ENCODE results near the gene KLF9.

The KLF9 gene

GRCh38 chr9:70398145-70398556 lies 16.3 kb downstream of the KLF9 start:
- no peak overlapping the region for H3K4me3 ChIP-seq (ENCODE audit: low read depth, low read length)
- TF ChIP-seq, protein P1, sequence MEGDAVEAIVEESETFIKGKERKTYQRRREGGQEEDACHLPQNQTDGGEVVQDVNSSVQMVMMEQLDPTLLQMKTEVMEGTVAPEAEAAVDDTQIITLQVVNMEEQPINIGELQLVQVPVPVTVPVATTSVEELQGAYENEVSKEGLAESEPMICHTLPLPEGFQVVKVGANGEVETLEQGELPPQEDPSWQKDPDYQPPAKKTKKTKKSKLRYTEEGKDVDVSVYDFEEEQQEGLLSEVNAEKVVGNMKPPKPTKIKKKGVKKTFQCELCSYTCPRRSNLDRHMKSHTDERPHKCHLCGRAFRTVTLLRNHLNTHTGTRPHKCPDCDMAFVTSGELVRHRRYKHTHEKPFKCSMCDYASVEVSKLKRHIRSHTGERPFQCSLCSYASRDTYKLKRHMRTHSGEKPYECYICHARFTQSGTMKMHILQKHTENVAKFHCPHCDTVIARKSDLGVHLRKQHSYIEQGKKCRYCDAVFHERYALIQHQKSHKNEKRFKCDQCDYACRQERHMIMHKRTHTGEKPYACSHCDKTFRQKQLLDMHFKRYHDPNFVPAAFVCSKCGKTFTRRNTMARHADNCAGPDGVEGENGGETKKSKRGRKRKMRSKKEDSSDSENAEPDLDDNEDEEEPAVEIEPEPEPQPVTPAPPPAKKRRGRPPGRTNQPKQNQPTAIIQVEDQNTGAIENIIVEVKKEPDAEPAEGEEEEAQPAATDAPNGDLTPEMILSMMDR (IDR thresholded peaks at IDR 0.05; ENCODE audit: borderline replicate concordance, insufficient read depth, low read depth, low read length), result no peak

- TF ChIP-seq, protein P1 (IDR thresholded peaks at IDR 0.05; ENCODE audit: borderline replicate concordance, insufficient read depth, low read depth, low read length), result no peak
- no peak overlapping the region for H3K4me3 ChIP-seq (ENCODE audit: low read depth, low read length)
Measured at GRCh38 chr9:70395652-70396051, 18.8 kb downstream of the KLF9 start.

GRCh38 chr9:70392850-70393249 lies 21.6 kb downstream of the KLF9 start:
- no peak overlapping the region for H3K4me3 ChIP-seq (ENCODE audit: low read depth, low read length)
- TF ChIP-seq, protein P1 (IDR thresholded peaks at IDR 0.05; ENCODE audit: borderline replicate concordance, insufficient read depth, low read depth, low read length), result no peak

DNA sequence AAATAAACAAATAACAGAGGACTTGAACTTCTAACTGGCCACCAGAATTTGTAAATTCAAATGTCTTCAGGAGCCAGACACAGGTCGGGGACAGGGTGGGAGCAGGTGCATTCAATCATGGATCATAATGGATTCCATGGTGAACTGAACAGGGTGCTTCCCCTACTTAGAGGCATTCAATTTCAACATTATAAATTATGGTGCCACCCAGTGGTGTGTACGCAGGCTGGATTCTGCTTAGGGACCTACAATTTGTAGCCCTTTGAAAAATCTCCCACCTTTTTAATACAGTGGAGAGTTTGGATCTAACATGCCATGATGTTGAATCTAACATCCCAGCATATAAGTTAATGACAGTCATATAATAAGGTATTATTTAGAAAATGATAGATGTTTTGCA lies 22.3 kb downstream of the KLF9 start:
- no peak overlapping the region for H3K4me3 ChIP-seq (ENCODE audit: low read depth, low read length)
- TF ChIP-seq, protein P1 (IDR thresholded peaks at IDR 0.05; ENCODE audit: borderline replicate concordance, insufficient read depth, low read depth, low read length), result no peak

GRCh38 chr9:70390933-70391341 lies 23.5 kb downstream of the KLF9 start:
- TF ChIP-seq, protein P1 (IDR thresholded peaks at IDR 0.05; ENCODE audit: borderline replicate concordance, insufficient read depth, low read depth, low read length), result no peak
- H3K4me3 ChIP-seq (ENCODE audit: low read depth, low read length), result no peak overlapping the region

DNA sequence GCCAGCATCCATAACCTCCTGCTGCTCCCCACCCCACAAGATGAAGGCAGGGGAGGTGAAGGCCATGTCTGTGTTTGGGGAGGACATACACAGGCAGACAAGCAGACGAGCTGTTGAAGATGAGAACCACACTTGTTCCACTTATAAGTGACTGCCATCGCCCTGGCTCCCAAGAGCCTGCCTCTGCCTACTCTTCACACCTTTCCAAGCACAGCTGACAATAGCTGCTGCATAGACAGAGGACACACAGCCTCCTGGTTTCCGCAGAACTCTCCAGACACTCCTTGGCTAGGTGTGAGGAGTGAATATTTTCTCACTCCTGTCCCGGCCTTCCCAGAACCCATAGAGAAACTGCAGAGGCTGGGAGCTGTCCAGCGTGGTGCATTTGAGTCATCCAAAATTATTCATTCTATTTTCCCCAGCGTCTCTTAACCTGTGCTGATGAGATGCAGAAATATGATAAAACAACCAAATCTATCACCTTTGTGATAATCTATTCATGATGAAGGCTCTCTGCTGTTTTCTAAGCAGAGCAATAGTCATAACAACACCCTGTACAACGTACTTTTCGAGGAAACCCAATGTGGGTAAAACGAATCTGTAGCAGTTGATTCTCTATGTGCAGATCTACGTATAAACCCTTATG lies 24.7 kb downstream of the KLF9 start:
- TF ChIP-seq, protein P1 (IDR thresholded peaks at IDR 0.05; ENCODE audit: borderline replicate concordance, insufficient read depth, low read depth, low read length), result no peak
- no peak overlapping the region for H3K4me3 ChIP-seq (ENCODE audit: low read depth, low read length)

GRCh38 chr9:70389188-70389587 lies 25.3 kb downstream of the KLF9 start:
- TF ChIP-seq, protein P1 (IDR thresholded peaks at IDR 0.05; ENCODE audit: borderline replicate concordance, insufficient read depth, low read depth, low read length), result no peak

More at GRCh38 chr9:70389188-70389587, 25.3 kb downstream of the KLF9 start:
- H3K4me3 ChIP-seq (ENCODE audit: low read depth, low read length), result no peak overlapping the region

All from GM12875 (cell line).